HG03039 (cell line): ENCODE results near the gene KLRK1.
"Not testable (repeated sequence)": the region's sequence is repeated elsewhere in the genome, so short reads cannot be mapped to it uniquely, and the experiment has no call there.

Experiments
- ATAC-seq: cut with Tn5 transposase; IDR thresholded peaks from one replicate; pipeline ENCODE4 v1.9.1; 2021; ENCODE audit warnings: mild to moderate bottlenecking, moderate library complexity; ENCODE audit not compliant: unreplicated experiment

KLRK1 gene

GRCh38 chr12:10388624-10389413 is 1.0 kb downstream of the KLRK1 start:
- ATAC-seq: no peak

- ATAC-seq: not testable (repeated sequence)
Measured at GRCh38 chr12:10387498-10387897, 2.3 kb downstream of the KLRK1 start.

GRCh38 chr12:10386857-10387256 is 3.0 kb downstream of the KLRK1 start:
- no peak for ATAC-seq

GRCh38 chr12:10385166-10385613 is 4.7 kb downstream of the KLRK1 start:
- no peak for ATAC-seq

GRCh38 chr12:10384191-10384590 is 5.7 kb downstream of the KLRK1 start:
- ATAC-seq: no peak

GRCh38 chr12:10381928-10382628 is 7.8 kb downstream of the KLRK1 start:
- no peak for ATAC-seq

- not testable (repeated sequence) for ATAC-seq
Measured at GRCh38 chr12:10378737-10379136, 11.1 kb downstream of the KLRK1 start.

GRCh38 chr12:10374624-10375018 is 15.2 kb downstream of the KLRK1 start:
- ATAC-seq: no peak

- ATAC-seq: no peak
Measured at GRCh38 chr12:10372559-10372958, 17.3 kb downstream of the KLRK1 start.

- ATAC-seq: not testable (repeated sequence)
Measured at GRCh38 chr12:10371893-10372535, 17.8 kb downstream of the KLRK1 start.

GRCh38 chr12:10369557-10370415 is 20.1 kb downstream of the KLRK1 start:
- ATAC-seq: no peak

- no peak for ATAC-seq
Measured at GRCh38 chr12:10368206-10369171, 21.4 kb downstream of the KLRK1 start.

- ATAC-seq: not testable (repeated sequence)
Measured at GRCh38 chr12:10367714-10368113, 22.1 kb downstream of the KLRK1 start.

- no peak for ATAC-seq
Measured at GRCh38 chr12:10366875-10367274, 23.0 kb downstream of the KLRK1 start.

GRCh38 chr12:10365696-10366405 is 24.0 kb downstream of the KLRK1 start:
- ATAC-seq: no peak

GRCh38 chr12:10364815-10365622 is 24.8 kb downstream of the KLRK1 start:
- ATAC-seq: peak; percentile 36

- peak; percentile 85 for ATAC-seq
Measured at GRCh38 chr12:10363914-10364814, 25.7 kb downstream of the KLRK1 start.
